GM12872 (cell line): ENCODE results near the gene RNF11.
A peak's percentile ranks its signal among the peaks of the same experiment; 100 is the strongest.

ENCODE experiments used
- CTCF ChIP-seq: IDR thresholded peaks from 3 replicates; pipeline ENCODE4 v1.5.1; 2011; ENCODE audit warnings: low read depth, mild to moderate bottlenecking, low read length, moderate library complexity; ENCODE audit not compliant: insufficient read depth

The RNF11 gene

GRCh38 chr1:51295926-51296325, 59.9 kb downstream of the RNF11 start:
- TF ChIP-seq CTCF = no peak

- TF ChIP-seq CTCF = peak; percentile 96
Observed at GRCh38 chr1:51296383-51297357, 60.6 kb downstream of the RNF11 start.

DNA sequence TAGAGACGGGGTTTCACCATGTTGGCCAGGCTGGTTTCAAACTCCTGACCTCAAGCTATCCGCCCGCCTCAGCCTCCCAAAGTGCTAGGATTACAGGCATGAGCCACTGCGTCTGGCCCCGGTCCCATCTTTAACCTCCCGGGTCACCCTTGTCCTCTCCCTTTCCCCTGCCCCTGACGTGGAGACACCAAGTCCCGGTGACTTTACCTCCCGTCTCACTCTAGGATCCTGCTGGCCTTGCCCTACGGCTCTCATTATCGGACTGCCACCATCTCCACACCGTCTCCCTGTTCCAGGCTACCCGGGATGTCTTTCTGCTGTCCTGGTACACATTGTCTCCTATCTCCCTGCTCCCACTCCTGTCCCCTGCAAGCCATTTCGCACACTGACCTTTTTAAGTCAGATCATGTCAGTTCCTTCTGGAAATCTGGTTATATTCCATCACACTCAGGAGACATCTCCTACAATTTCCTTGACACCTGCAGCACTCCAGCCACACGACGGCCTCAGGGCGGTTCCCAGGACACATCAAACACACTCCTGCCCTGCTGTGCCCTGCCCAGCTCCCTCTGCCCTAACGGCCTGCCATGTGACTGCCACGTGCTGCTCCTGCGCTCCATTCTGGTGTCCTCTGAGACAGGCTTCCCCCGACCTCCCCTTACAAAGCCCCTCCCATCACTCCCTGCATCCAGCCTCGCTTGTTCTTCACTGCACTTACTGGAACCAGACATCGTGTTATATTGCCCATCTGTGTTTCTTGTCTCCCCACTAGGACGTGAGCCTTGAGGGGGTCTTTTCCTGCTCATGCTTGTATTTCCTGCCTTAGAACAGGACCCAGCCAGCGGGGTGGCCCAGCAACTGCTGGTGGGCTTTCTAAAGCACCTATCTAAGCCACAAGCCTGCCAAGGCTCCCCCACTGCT, 61.6 kb downstream of the RNF11 start:
- no peak for TF ChIP-seq CTCF

DNA sequence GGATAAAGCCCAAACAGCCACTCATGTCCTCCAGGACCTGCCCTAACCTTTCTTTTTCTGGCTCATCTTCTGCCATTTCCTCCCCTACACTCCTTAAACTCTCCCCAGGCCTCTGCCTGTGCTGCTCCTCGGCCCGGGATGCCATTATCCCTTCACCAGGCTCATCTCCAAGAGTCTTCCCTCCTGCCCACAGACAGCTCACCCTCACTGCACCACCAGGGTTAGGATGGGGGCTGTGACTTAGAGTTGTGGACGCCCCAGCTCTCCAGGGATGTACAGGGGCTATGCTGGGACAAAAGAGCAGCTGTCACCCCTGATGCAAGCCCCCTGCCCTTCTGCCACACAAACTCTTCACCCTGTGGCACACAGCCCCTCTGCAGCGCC, 62.2 kb downstream of the RNF11 start:
- no peak for TF ChIP-seq CTCF

- TF ChIP-seq CTCF = no peak
Observed at GRCh38 chr1:51299185-51299885, 63.3 kb downstream of the RNF11 start.

DNA sequence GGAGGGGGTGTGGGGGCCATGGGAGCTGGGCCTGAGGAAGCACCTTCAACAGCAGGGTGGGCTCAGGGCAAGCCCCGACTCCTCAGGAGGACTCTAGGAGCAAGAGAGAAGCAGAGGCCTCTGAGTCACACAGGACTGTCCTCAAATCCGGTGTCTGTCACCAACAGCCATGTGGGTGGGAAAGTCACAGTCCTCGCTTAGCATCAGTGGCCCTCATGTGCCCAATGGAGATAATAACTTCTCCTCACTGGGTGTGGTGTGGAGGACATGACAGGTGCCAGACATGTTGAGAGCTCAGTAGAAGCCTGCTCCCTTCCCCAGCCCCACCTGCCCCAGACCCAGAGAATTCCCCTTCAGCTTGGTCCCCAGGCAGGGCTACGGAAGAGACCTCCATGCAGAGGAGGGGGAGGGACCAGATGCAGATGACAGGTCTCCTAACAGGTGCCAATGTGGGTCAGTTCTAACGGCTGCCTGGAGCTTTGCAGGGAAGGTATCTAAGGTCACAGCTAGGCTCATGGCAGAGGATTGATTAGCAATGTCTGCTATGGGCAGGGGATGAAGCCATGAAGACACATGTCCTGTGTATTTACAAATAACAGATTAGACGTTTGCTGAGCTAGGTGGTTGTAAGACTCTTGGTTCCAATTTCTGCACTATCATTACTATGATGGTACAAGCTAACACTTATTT, 64.1 kb downstream of the RNF11 start:
- no peak for TF ChIP-seq CTCF
